Testis (tissue), 3 donors: ENCODE results near the gene MRPS12. TPM values are rescaled to one million over a fixed set of nuclear protein-coding genes. Genes with fewer than 3 reads are reported as not detected.

ENCODE experiments used
- DNase-seq: peaks from one replicate; pipeline ENCODE4 v3.0.0-alpha.2; 2019
- H3K27ac ChIP-seq, 2 donors: fragments of 200-600 bp; sonication (generic); one replicate each; pipeline ENCODE4 v1.5.1; 2019
- H3K27me3 ChIP-seq: fragments of 200-600 bp; sonication (generic); one replicate; pipeline ENCODE4 v1.5.1; 2019
- H3K36me3 ChIP-seq: fragments of 200-600 bp; sonication (generic); one replicate; pipeline ENCODE4 v1.5.1; 2017; ENCODE audit warnings: low read depth; ENCODE audit errors: missing control alignments
- H3K4me1 ChIP-seq: fragments of 200-600 bp; sonication (generic); one replicate; pipeline ENCODE4 v1.5.1; 2019
- H3K4me3 ChIP-seq, 2 donors: fragments of 200-600 bp; sonication (generic); one replicate each; pipeline ENCODE4 v1.5.1; 2017 to 2019
- H3K9me3 ChIP-seq: fragments of 200-600 bp; sonication (generic); one replicate; pipeline ENCODE4 v1.5.1; 2017
- CTCF ChIP-seq, 3 experiments: fragments of 450-650 bp in 2 of 3; fragments of 200-600 bp in 1 of 3; sonication (generic) in 1 of 3; IDR thresholded peaks; one replicate each; pipeline ENCODE4 v1.5.1; 2016 to 2019; ENCODE audit warnings: antibody characterized with exemption in 3 of 3, mild to moderate bottlenecking in 2 of 3, moderate library complexity in 1 of 3
- POLR2A ChIP-seq: fragments of 450-650 bp; IDR thresholded peaks from one replicate; pipeline ENCODE4 v1.6.1; 2017; ENCODE audit warnings: antibody characterized with exemption, mild to moderate bottlenecking, moderate library complexity
- WGBS, 2 donors: methylation state at CpG; one replicate each; pipeline ENCODE4 v1.1.5; 2018; 5-methylcytosine and 5-hydroxymethylcytosine counted together
- intact Hi-C: fragments of 100-400 bp; cut with DNase I; formaldehyde crosslinking; loops from one replicate; pipeline ENCODE4 v1.15.1; 2023; ENCODE audit warnings: low total_unique reads
- polyA plus RNA-seq: library from polyadenylated mRNA; stranded (reverse); fragments of 350-450 nt; fragmentation: Illumina TruSeq; extraction: RNeasy Lipid Tissue Mini Kit (QIAGEN cat#74804); gene quantifications from one replicate; pipeline ENCODE4 v1.2.3, GENCODE V29; 2014; ENCODE audit warnings: low read depth, low replicate concordance; ENCODE audit not compliant: insufficient read depth
- total RNA-seq, 2 donors: library from RNA; depleted of rRNA; stranded (reverse); fragments of >200 nt; gene quantifications; one replicate each; pipeline ENCODE4 v1.2.3, GENCODE V29; 2016

The MRPS12 gene
- total and polyA plus RNA-seq, 3 donors from 2014 or later, result 31.1 to 49.6 (median 48.3) TPM

GRCh38 chr19:38952395-38953165 lies 21.8 kb downstream of the MRPS12 start:
- WGBS, 2 donors, result 75 to 80% methylated on average over 13 of the region's 13 CpGs
- H3K27me3 ChIP-seq, result no peaks in the 10 kb centered on the region
- no peaks in the 10 kb centered on the region for H3K9me3 ChIP-seq
- no peaks in the 10 kb centered on the region for H3K4me1 ChIP-seq
- intact Hi-C loops, result no loop called here
- H3K36me3 ChIP-seq, result no peaks in the 10 kb centered on the region
- no peak overlapping the region for H3K27ac ChIP-seq
- peak; percentile 70 for DNase-seq
- no peak overlapping the region for H3K4me3 ChIP-seq
- TF ChIP-seq CTCF (IDR thresholded peaks at IDR 0.05) (peak in 2 of 3 experiments; percentile 16 to 24), POLR2A (no peak)

GRCh38 chr19:38953677-38954076 lies 22.9 kb downstream of the MRPS12 start:
- TF ChIP-seq CTCF (IDR thresholded peaks at IDR 0.05), result no peak
- TF ChIP-seq POLR2A, result no peak
- no peaks in the 10 kb centered on the region for H3K27me3 ChIP-seq
- no peak overlapping the region for H3K4me3 ChIP-seq
- H3K36me3 ChIP-seq, result no peaks in the 10 kb centered on the region
- H3K27ac ChIP-seq, result no peak overlapping the region
- DNase-seq, result no peak
- 80 to 83% methylated on average over 4 of the region's 4 CpGs for WGBS, 2 donors
- H3K4me1 ChIP-seq, result no peaks in the 10 kb centered on the region
- no peaks in the 10 kb centered on the region for H3K9me3 ChIP-seq
- intact Hi-C loops, result no loop called here

GRCh38 chr19:38956264-38956663 lies 25.5 kb downstream of the MRPS12 start:
- 83 to 88% methylated on average over 2 of the region's 2 CpGs for WGBS, 2 donors
- TF ChIP-seq POLR2A, result no peak
- no peak for TF ChIP-seq CTCF (IDR thresholded peaks at IDR 0.05)
- H3K4me1 ChIP-seq, result no peaks in the 10 kb centered on the region
- no peak overlapping the region for H3K27ac ChIP-seq
- H3K4me3 ChIP-seq, result no peak overlapping the region
- no peaks in the 10 kb centered on the region for H3K9me3 ChIP-seq
- intact Hi-C loops, result no loop called here
- DNase-seq, result no peak
- H3K27me3 ChIP-seq, result no peaks in the 10 kb centered on the region
- no peaks in the 10 kb centered on the region for H3K36me3 ChIP-seq

- Histone ChIP-seq H3K4me1 (no peaks in the 10 kb centered on the region), H3K36me3 (no peaks in the 10 kb centered on the region), H3K27ac (no peak overlapping the region), H3K4me3 (no peak overlapping the region), H3K9me3 (no peaks in the 10 kb centered on the region), H3K27me3 (no peaks in the 10 kb centered on the region)
- no peak for TF ChIP-seq CTCF (IDR thresholded peaks at IDR 0.05)
- no peak for TF ChIP-seq POLR2A
- intact Hi-C loops, result no loop called here
- WGBS, 2 donors, result 95 to 97% methylated on average over 2 of the region's 2 CpGs
- DNase-seq, result no peak
These were observed 27.6 kb downstream of the MRPS12 start for GRCh38 chr19:38958301-38958700.

- no peaks in the 10 kb centered on the region for H3K9me3 ChIP-seq
- no peak for DNase-seq
- intact Hi-C loops, result no loop called here
- no peak overlapping the region for H3K4me3 ChIP-seq
- WGBS, 2 donors, result 87% methylated on average over 5 of the region's 5 CpGs
- H3K36me3 ChIP-seq, result no peaks in the 10 kb centered on the region
- TF ChIP-seq CTCF (IDR thresholded peaks at IDR 0.05) (no peak), POLR2A (no peak)
- no peak overlapping the region for H3K27ac ChIP-seq
- no peaks in the 10 kb centered on the region for H3K4me1 ChIP-seq
- H3K27me3 ChIP-seq, result no peaks in the 10 kb centered on the region
These were observed 28.9 kb downstream of the MRPS12 start for GRCh38 chr19:38959618-38960017.
